Measurements from ENCODE around the gene SDHAF1.

DNA sequence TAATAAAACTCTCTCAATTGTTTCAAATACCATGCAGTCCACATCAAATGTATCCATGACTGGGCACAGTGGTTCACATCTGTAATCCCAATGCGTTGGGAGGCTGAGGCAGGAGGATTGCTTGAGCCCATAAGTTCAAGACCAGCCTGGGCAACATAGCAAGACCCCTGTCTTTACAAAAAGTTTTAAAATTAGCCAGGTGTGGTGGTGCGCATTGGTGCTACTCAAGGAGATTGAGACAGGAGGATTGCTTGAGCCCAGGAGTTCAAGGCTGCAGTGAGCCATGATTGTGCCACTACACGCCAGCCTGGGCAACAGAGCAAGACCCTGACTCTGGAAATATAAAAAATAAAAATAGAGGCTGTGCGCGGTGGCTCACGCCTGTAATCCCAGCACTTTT is 32.7 kb downstream of the SDHAF1 start:
- TF ChIP-seq, protein P1, sequence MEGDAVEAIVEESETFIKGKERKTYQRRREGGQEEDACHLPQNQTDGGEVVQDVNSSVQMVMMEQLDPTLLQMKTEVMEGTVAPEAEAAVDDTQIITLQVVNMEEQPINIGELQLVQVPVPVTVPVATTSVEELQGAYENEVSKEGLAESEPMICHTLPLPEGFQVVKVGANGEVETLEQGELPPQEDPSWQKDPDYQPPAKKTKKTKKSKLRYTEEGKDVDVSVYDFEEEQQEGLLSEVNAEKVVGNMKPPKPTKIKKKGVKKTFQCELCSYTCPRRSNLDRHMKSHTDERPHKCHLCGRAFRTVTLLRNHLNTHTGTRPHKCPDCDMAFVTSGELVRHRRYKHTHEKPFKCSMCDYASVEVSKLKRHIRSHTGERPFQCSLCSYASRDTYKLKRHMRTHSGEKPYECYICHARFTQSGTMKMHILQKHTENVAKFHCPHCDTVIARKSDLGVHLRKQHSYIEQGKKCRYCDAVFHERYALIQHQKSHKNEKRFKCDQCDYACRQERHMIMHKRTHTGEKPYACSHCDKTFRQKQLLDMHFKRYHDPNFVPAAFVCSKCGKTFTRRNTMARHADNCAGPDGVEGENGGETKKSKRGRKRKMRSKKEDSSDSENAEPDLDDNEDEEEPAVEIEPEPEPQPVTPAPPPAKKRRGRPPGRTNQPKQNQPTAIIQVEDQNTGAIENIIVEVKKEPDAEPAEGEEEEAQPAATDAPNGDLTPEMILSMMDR (conservative IDR thresholded peaks at IDR 0.05; ENCODE audit: low read length) = no peak
- no peak for TF ChIP-seq EZH2phosphoT487 (IDR thresholded peaks at IDR 0.05; ENCODE audit: borderline replicate concordance)

All from Loucy (cell line).